GM18498 (cell line): Measurements from ENCODE around the gene IFNL3.
"Not testable (repeated sequence)": the region's sequence is repeated elsewhere in the genome, so short reads cannot be mapped to it uniquely, and the experiment has no call there.

Experiments
- ATAC-seq: cut with Tn5 transposase; IDR thresholded peaks from one replicate; pipeline ENCODE4 v1.9.1; 2021; ENCODE audit warnings: mild to moderate bottlenecking, moderate library complexity; ENCODE audit not compliant: unreplicated experiment

IFNL3 gene

GRCh38 chr19:39218230-39219007, 26.4 kb downstream of the IFNL3 start:
- ATAC-seq = no peak

GRCh38 chr19:39217094-39217493, 27.7 kb downstream of the IFNL3 start:
- no peak for ATAC-seq

- not testable (repeated sequence) for ATAC-seq
These were observed 29.5 kb downstream of the IFNL3 start for GRCh38 chr19:39215323-39215722.

- ATAC-seq = no peak
These were observed 32.4 kb downstream of the IFNL3 start for GRCh38 chr19:39212375-39212742.

- no peak for ATAC-seq
These were observed 33.0 kb downstream of the IFNL3 start for GRCh38 chr19:39211731-39212374.

GRCh38 chr19:39209196-39209595, 35.6 kb downstream of the IFNL3 start:
- ATAC-seq = no peak

GRCh38 chr19:39208175-39208795, 36.5 kb downstream of the IFNL3 start:
- ATAC-seq = no peak

- ATAC-seq = no peak
These were observed 37.4 kb downstream of the IFNL3 start for GRCh38 chr19:39207293-39207836.

- ATAC-seq = no peak
These were observed 38.7 kb downstream of the IFNL3 start for GRCh38 chr19:39206122-39206521.

- no peak for ATAC-seq
These were observed 39.4 kb downstream of the IFNL3 start for GRCh38 chr19:39205449-39205764.

- no peak for ATAC-seq
These were observed 41.1 kb downstream of the IFNL3 start, which contains the start of gene SYCN for GRCh38 chr19:39203372-39204341. Gene SYCN (minus strand): TSS chr19:39204263. CDS start chr19:39204254, 9 bp downstream.

GRCh38 chr19:39202998-39203355, 41.8 kb downstream of the IFNL3 start:
- ATAC-seq = no peak

- ATAC-seq = no peak
These were observed 44.0 kb downstream of the IFNL3 start for GRCh38 chr19:39200803-39201115.

GRCh38 chr19:39200066-39200802, 44.6 kb downstream of the IFNL3 start:
- no peak for ATAC-seq

- no peak for ATAC-seq
These were observed 45.8 kb downstream of the IFNL3 start for GRCh38 chr19:39199025-39199424.

- no peak for ATAC-seq
These were observed 47.0 kb downstream of the IFNL3 start for GRCh38 chr19:39197808-39198207.

- no peak for ATAC-seq
These were observed 47.8 kb downstream of the IFNL3 start, which contains the start of gene NCCRP1 for GRCh38 chr19:39196860-39197562. Gene NCCRP1 (plus strand): TSS chr19:39196964. CDS start chr19:39196983, 19 bp downstream.

- no peak for ATAC-seq
These were observed 48.5 kb downstream of the IFNL3 start for GRCh38 chr19:39196320-39196719.

- no peak for ATAC-seq
These were observed 49.1 kb downstream of the IFNL3 start for GRCh38 chr19:39195755-39196154.
